ENCODE data around the gene ATXN7L3. TPM values are rescaled to one million over a fixed set of nuclear protein-coding genes. Genes with fewer than 3 reads are reported as not detected.

Gene ATXN7L3
- total RNA-seq, 3 donors from 2014 or later, result 86.8 to 96.4 (median 89.0) TPM

GRCh38 chr17:44203731-44204440 is 4.2 kb upstream of the ATXN7L3 start:
- DNase-seq, result peak in 1 of 3 donors; percentile 68
- peak; percentile 71 for TF ChIP-seq CTCF (IDR thresholded peaks at IDR 0.05)
- Histone ChIP-seq H3K4me1 (ENCODE audit: low read depth) (peaks cover 9% of the 10 kb centered on the region), H3K36me3 (ENCODE audit: low read depth) (no peaks in the 10 kb centered on the region), H3K4me3 (no peak overlapping the region), H3K9me3 (no peaks in the 10 kb centered on the region)
- intact Hi-C loops (cut with DNase I, micrococcal nuclease), result no loop called here
- no peak for ATAC-seq

GRCh38 chr17:44202756-44203155 is 3.1 kb upstream of the ATXN7L3 start:
- TF ChIP-seq CTCF (IDR thresholded peaks at IDR 0.05), result no peak
- intact Hi-C loops (cut with DNase I, micrococcal nuclease), result no loop called here
- peaks cover 17% of the 10 kb centered on the region for H3K4me1 ChIP-seq (ENCODE audit: low read depth)
- H3K9me3 ChIP-seq, result no peaks in the 10 kb centered on the region
- DNase-seq (no peak), ATAC-seq (no peak)
- H3K4me3 ChIP-seq, result no peak overlapping the region
- no peaks in the 10 kb centered on the region for H3K36me3 ChIP-seq (ENCODE audit: low read depth)

GRCh38 chr17:44200478-44201155 is 933 bp upstream of the ATXN7L3 start:
- TF ChIP-seq CTCF (IDR thresholded peaks at IDR 0.05), result no peak
- no peak for DNase-seq
- Histone ChIP-seq H3K4me3 (peak overlapping the region; percentile 30), H3K4me1 (ENCODE audit: low read depth) (peaks cover 22% of the 10 kb centered on the region), H3K36me3 (ENCODE audit: low read depth) (no peaks in the 10 kb centered on the region), H3K9me3 (no peaks in the 10 kb centered on the region)
- no peak for ATAC-seq
- intact Hi-C loops (cut with DNase I, micrococcal nuclease), result no loop called here

- intact Hi-C loops (cut with DNase I, micrococcal nuclease), result no loop called here
Measured at GRCh38 chr17:44198721-44199552, 747 bp downstream of the ATXN7L3 start.

More at GRCh38 chr17:44198721-44199552, 747 bp downstream of the ATXN7L3 start:
- Histone ChIP-seq H3K36me3 (ENCODE audit: low read depth) (peaks cover 4% of the 10 kb centered on the region), H3K4me1 (ENCODE audit: low read depth) (peaks cover 22% of the 10 kb centered on the region), H3K4me3 (peak overlapping the region; percentile 90), H3K9me3 (no peaks in the 10 kb centered on the region)
- peak; percentile 51 for ATAC-seq
- peak; percentile 71 to 86 (median 84) for DNase-seq
- no peak for TF ChIP-seq CTCF (IDR thresholded peaks at IDR 0.05)

Data from mucosa of descending colon (tissue), 3 donors.